ENCODE measurements around the gene PSMA8. TPM values are rescaled to one million over a fixed set of nuclear protein-coding genes. Genes with fewer than 3 reads are reported as not detected.

The PSMA8 gene
- total RNA-seq, 2 experiments from 2014 or later, result 1.3 to 1.8 TPM

DNA sequence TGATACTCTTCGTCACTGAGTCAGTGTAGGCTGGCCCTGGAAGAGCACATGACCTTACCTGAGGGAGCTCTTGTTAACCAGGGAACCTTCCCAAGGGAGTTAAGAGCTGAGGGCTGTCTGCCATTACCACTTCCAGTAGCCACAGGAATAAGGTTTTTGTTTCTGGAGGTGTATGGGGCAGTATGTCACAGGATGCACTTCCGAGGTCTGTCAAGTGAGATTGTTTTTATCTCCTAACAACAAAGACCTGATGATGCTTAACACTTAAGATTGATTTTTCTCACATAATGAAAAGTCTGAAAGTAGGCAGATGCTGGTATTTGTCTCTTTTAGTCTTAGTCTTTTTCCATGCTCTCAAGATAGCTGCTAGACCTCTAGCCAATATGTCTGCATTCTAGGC lies 41.8 kb downstream of the PSMA8 start:
- Mint-ChIP-seq H3K4me3 (no peak overlapping the region), H3K36me3 (ENCODE audit: low read depth) (no peaks in the 10 kb centered on the region), H3K9me3 (no peaks in the 10 kb centered on the region), H3K27me3 (no peaks in the 10 kb centered on the region), H3K4me1 (ENCODE audit: low read depth) (peaks cover 3% of the 10 kb centered on the region), H3K27ac (no peak overlapping the region)
- intact Hi-C loops (cut with micrococcal nuclease), result no loop called here
- ChIA-PET CTCF (interaction anchor here (0.9 to 2.3 kb wide), 3 partner anchors 11 to 1688 kb away, joined by 3 to 6 read pairs (median 3); no protein-coding TSS in a partner anchor), POLR2A (interaction anchor here (1.3 kb wide), 1 partner anchor 41 kb away, joined by 3 read pairs; no protein-coding TSS in a partner anchor)
- no peak for ATAC-seq
- DNase-seq, result no peak
- TF ChIP-seq, protein P1, sequence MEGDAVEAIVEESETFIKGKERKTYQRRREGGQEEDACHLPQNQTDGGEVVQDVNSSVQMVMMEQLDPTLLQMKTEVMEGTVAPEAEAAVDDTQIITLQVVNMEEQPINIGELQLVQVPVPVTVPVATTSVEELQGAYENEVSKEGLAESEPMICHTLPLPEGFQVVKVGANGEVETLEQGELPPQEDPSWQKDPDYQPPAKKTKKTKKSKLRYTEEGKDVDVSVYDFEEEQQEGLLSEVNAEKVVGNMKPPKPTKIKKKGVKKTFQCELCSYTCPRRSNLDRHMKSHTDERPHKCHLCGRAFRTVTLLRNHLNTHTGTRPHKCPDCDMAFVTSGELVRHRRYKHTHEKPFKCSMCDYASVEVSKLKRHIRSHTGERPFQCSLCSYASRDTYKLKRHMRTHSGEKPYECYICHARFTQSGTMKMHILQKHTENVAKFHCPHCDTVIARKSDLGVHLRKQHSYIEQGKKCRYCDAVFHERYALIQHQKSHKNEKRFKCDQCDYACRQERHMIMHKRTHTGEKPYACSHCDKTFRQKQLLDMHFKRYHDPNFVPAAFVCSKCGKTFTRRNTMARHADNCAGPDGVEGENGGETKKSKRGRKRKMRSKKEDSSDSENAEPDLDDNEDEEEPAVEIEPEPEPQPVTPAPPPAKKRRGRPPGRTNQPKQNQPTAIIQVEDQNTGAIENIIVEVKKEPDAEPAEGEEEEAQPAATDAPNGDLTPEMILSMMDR (IDR thresholded peaks at IDR 0.05), result no peak

DNA sequence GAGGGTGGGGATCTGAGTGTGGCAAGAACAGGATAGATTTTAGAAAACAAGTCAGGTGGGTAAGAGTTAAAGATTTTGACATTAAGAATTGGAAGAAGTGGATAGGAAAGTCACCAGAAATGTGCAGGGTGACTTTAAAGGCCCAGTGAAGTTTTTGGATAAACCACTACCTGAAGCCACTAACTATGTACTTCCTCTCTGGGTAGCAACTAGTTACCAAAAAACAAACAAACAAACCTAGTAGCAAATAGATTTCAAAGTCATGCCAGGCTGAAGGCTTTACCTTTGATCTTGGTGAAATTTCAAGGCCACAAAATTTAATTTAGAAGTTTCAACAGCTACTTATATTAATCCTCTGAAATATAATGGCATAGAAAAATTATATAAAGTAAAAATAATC lies 42.5 kb downstream of the PSMA8 start:
- DNase-seq, result no peak
- ATAC-seq, result no peak
- TF ChIP-seq, protein P1 (IDR thresholded peaks at IDR 0.05), result no peak
- no peaks in the 10 kb centered on the region for H3K36me3 Mint-ChIP-seq (ENCODE audit: low read depth)
- intact Hi-C loops (cut with micrococcal nuclease), result no loop called here
- H3K27me3 Mint-ChIP-seq, result no peaks in the 10 kb centered on the region
- H3K4me3 Mint-ChIP-seq, result no peak overlapping the region
- H3K4me1 Mint-ChIP-seq (ENCODE audit: low read depth), result peaks cover 3% of the 10 kb centered on the region
- H3K9me3 Mint-ChIP-seq, result no peaks in the 10 kb centered on the region
- ChIA-PET POLR2A (no interaction called here), CTCF (interaction anchor here (0.9 to 2.3 kb wide), 2 partner anchors 10 to 1688 kb away, joined by 3 to 6 read pairs; no protein-coding TSS in a partner anchor)
- H3K27ac Mint-ChIP-seq, result no peak overlapping the region

DNA sequence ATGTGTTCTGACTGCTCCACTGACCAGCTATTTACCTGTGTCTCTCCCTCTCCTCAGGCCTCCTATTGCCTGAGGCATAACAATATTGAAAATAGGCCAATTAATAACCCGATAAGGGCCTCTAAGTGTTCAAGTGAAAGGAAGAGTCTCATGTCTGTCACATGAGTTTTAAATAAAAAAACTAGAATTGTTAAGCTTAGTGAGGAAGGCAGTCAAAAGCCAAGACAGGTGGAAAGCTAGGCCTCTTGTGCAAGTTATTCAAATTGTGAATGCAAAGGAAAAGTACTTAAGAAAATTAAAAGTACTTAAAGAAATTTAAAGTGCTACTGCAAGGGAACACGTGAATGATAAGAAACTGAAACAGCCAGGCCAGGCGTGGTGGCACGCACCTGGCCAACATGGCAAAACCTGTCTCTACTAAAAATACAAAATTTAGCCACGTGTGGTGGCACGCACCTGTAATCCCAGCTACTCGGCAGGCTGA lies 47.7 kb downstream of the PSMA8 start:
- TF ChIP-seq, protein P1 (IDR thresholded peaks at IDR 0.05), result no peak
- CTCF ChIA-PET, result interaction anchor here (1.5 kb wide), 1 partner anchor 11 kb away, joined by 4 read pairs; no protein-coding TSS in a partner anchor
- Mint-ChIP-seq H3K27ac (no peak overlapping the region), H3K36me3 (ENCODE audit: low read depth) (no peaks in the 10 kb centered on the region), H3K27me3 (no peaks in the 10 kb centered on the region), H3K4me3 (no peak overlapping the region), H3K4me1 (ENCODE audit: low read depth) (peaks cover 3% of the 10 kb centered on the region), H3K9me3 (no peaks in the 10 kb centered on the region)
- intact Hi-C loops (cut with micrococcal nuclease), result no loop called here
- ATAC-seq, result no peak
- POLR2A ChIA-PET, result no interaction called here
- no peak for DNase-seq

DNA sequence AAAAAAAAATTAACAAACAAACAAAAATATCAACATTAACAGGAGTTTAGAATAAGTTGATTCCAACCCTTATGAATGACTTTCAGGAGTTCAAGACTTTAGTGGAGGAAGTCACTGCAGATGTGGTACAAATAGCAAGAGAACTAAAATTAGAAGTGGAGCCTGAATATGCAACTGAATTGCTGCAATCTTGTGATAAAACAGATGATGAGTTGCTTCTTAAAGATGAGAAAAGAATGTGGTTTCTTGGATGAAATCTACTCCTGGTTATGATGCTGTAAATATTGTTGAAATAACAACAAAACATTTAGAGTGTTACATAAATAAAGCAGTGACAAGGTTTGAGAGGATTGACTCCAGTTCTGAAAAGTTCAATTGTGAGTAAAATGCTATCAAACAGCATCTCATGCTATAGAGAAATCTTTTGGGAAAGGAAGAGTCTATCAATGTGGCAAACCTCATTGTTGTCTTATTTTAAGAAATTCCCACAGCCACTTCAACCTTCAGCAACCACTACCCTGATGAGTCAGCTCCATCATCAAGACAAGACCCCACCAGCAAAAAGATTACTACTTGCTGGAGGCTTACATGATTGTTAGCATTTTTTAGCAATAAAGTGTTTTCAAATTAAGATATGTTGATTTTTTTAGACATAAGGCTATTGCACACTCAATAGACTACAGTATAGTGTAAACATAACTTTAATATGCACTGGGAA lies 49.9 kb downstream of the PSMA8 start:
- ChIA-PET POLR2A (interaction anchor here (0.9 kb wide), 1 partner anchor 54 kb away, joined by 3 read pairs; no protein-coding TSS in a partner anchor), CTCF (no interaction called here)
- Mint-ChIP-seq H3K9me3 (no peaks in the 10 kb centered on the region), H3K4me1 (ENCODE audit: low read depth) (peaks cover 3% of the 10 kb centered on the region), H3K36me3 (ENCODE audit: low read depth) (no peaks in the 10 kb centered on the region), H3K27me3 (no peaks in the 10 kb centered on the region), H3K27ac (no peak overlapping the region), H3K4me3 (no peak overlapping the region)
- intact Hi-C loops (cut with micrococcal nuclease), result no loop called here
- no peak for ATAC-seq
- TF ChIP-seq, protein P1 (IDR thresholded peaks at IDR 0.05), result no peak
- DNase-seq, result no peak

DNA sequence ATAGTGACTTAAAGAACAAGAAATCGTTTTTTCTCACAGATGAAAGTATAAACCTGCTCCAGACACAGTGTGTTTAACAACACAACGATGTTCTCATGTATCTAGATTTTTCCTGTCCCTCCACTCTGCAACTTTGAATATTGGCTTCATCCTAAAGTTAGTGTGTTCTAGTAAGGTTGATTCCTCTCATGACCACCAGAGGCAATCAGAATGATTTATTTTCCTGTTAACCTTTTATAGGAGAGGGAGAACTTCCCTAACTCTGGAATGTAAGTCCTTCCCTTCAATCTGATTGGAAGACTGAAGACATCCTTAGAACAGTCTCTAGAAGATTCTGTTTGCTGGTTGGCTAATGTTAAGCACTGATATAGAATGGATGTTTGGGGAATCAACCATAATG lies 51.6 kb downstream of the PSMA8 start:
- Mint-ChIP-seq H3K27ac (no peak overlapping the region), H3K9me3 (no peaks in the 10 kb centered on the region), H3K4me3 (no peak overlapping the region), H3K4me1 (ENCODE audit: low read depth) (peaks cover 8% of the 10 kb centered on the region), H3K27me3 (no peaks in the 10 kb centered on the region), H3K36me3 (ENCODE audit: low read depth) (no peaks in the 10 kb centered on the region)
- CTCF ChIA-PET, result interaction anchor here (1.9 kb wide), 1 partner anchor 10 kb away, joined by 6 read pairs; no protein-coding TSS in a partner anchor
- no peak for ATAC-seq
- intact Hi-C loops (cut with micrococcal nuclease), result no loop called here
- POLR2A ChIA-PET, result no interaction called here
- DNase-seq, result no peak
- TF ChIP-seq, protein P1 (IDR thresholded peaks at IDR 0.05), result no peak

Data from activated CD8-positive, alpha-beta T cell treated with anti-CD3 and anti-CD28 coated beads for 36 hours (primary cell).